Activated CD4-positive, alpha-beta T cell treated with anti-CD3 and anti-CD28 coated beads, Interleukin-2, Interleukin-4, amounts not matched to agents 100 ng/mL and 50 ng/mL, durations not matched to agents 16 hours and 8 hours (primary cell): ENCODE measurements around the gene LYSMD4.

Experiments used
- DNase-seq: peaks from one replicate; pipeline ENCODE4 v3.0.0-alpha.2; 2020; ENCODE audit warnings: low spot score

Gene LYSMD4

DNA sequence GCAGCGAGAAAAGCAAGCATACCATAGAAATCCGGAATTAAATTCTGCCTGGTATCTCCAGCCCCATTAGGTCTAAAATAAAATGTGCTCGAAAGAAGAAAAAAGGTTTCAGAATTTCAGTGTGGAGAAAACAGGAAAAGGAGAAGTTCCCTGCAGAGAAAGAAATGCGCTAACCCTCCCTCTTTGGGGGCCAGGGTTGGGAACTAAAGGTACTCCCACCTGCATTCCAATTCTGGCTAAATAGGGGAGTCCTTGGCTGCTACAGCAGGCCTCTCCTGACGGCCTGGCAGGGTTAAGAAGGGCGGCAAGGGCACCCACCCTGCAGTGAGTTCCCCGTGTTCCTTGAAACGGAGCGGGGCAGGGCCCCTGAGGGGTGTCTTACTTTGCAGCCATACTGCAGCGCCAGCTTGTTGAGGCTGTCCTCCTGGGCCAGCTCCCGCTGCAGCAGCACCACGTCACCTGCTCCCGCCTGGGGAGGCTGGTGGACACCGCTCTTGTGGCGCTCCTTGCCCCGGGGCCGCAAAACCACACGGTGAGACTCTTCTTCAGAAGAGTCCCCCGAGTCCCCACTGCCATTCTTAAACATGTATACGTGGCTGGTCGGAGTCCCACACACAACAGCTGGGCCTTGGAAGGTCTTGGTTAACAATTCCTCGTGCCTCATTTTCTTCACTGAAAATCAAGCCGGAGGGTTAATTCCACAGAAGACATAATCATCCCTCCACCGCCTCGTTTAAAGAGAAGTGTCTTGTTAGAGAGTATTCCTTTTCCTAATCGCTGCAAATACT lies 1.7 kb downstream of the LYSMD4 start:
- no peak for DNase-seq

DNA sequence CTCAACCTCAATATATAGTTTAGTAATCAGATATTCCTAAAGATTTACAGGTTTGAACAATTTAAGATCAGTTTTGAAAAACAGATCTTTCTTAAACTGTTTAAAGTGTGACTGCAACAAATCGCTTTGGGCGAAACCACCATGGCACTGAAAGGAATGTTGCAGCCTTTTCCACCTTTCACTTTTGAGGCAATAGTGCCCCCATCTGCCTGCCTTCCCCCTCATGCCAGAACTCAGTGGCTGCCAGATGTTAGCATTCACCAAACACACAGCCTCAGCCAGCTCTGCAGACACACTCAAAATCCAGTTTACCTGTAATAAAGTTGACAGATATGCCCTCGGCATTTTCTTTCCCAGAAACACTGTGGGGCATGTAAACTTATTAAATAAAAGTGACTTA lies 3.3 kb downstream of the LYSMD4 start:
- no peak for DNase-seq

DNA sequence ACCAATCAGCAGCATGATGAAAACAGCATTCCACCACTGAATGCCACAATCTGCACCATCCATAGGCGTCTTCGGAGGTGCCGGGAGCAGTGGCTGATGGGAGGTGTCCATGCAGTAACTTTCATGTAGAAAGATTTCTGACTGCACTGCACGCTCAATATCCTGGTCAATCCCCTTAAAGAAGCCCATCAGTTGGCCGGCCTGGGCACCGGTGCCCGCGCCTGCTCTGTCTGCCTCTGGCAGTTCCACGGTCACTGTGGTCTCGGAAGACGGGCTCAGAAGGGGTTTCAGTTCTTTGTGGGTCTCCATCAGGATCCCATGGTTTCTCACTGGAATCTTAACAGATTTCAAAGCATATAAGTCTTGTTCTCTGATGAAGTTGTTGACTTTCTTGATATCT lies 3.9 kb downstream of the LYSMD4 start:
- no peak for DNase-seq

DNA sequence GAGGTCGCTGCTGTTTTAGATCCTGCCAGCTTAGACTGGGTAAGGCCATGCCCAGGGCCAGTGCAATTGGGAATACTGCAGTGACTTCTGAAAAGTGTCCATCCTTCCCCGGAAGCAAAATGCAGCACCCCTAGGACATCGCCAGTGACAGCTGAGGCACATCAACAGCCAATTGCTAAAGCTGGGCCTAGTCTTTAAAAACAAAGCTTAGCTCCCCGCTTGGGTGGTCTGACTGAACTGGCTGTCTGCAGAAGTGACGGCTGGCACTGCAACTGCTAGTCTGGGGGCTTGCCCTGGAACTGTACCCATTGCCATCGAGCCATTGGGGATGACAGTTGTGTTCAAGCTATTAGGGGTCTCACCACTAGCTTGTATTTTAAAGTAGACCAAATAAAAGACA lies 4.3 kb downstream of the LYSMD4 start:
- no peak for DNase-seq

DNA sequence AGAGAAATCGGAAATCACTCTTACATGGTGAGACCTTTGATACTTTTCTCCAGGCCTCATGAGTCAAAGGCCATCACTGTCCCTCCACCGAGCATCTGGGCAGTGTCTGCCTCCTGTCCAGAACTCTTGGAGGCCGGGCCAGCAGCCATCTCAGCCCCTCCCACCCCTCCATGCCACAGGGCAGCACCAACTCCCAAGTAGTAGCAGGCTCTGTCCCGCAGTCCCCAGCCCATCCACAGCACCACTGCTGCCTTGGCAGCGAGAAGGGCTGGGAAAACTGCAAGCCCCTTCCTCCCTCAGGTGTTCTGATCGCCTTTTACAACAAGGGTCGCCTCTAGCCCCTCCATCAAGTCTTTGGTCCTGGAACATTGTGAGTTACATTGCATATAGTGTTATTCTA lies 5.5 kb downstream of the LYSMD4 start:
- no peak for DNase-seq

DNA sequence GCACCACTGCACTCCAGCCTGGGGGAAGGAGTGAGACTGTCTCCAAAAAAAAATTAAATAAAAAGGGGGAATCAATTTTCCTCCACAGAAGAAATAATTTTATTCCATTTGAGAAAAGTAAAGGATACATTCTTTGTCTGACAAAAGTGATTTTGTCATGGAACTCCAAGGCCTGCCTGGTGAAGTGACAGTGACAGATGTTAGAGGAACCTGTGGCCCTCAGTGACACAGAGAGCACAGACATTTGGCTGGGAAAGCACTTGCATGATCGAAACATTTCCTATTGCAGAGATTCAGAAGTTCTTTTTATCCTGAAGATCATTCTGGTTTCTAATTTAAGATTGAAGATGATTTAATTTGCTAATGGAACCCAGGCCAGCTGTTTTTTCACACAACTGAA lies 5.9 kb downstream of the LYSMD4 start:
- no peak for DNase-seq

DNA sequence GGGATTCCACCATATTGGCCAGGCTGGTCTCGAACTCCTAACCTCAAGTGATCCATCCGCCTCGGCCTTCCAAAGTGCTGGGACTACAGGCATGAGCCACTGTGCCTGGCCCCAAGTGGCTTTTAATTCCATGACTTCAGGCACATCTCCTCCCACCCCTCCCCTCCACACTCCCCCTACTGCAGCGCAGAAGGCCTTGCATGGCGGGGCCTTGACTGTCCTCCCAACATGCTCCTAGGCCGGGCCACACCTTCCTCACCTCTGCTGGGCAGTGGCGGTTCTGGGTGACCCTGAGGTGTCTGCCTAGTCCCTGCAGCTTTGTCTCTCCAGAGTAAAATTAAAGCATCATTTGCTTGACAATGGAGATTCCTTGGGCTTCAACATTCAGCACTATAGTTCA lies 6.9 kb downstream of the LYSMD4 start:
- DNase-seq = no peak

DNA sequence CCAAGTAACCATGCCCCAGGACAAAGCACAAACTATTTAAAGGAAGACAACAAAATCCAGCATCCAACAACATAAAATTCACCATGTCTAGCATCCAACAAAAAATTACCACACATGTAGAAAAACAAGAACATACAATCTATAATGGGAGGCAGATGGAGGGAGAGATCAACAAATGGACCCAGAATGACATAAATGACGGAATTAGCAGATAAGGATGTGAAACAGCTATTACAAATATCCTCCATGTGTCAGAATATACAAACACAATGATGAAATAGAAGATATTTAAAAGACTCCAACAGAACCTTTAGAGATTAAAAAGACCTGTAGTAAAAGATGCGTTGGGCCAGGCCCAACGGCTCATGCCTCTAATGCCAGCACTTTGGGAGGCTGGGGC lies 10.8 kb downstream of the LYSMD4 start:
- no peak for DNase-seq

DNA sequence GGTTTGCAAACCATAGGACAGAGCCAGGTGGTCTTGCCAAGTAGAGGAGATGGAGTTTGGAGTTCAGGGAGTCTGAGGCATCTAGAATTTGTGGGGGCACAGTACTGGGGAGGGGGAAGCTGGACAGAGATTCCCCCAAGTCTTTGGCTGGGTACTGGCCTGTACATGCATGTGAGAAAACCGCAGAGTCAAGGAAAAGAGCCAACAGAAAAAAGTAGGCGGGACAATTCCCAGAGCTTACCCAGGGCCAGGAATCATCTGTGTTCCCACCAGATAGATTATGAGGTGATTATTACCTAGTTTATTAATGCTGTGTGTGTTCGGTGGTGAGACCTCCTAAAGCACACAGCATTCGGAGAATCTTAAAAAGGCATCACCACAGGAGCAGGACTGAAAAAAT lies 11.3 kb downstream of the LYSMD4 start:
- DNase-seq = no peak

DNA sequence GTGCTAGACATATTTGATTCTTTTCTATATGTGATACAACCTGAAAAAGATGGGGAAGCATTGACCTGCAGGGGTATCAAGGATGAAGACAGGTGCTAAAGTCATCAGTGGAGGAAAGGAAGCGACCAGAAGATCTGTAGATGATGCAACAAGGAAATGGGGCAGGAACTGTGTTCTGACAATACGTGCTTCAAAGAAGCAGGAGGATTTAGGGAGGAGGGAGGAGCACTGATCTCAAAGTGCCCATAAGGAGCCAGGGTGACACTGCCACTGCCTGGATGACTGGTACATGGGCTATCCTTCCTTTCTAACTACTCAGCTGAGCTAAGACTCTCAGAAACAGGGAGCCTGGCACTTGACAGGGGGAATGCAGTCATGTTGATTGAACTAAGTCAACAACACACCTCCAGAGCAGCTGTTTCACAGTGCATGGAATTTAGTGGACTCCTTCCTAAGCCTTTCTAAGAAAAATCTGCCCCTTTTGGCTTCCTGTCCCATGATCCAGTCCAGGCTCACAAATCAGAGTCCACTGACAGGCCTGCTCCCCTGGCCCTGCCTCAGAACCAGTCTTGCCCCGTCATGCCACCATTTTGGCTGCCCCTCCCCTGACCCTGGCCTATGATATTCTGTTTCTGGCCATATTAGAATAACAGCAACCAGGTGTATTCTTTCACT lies 12.0 kb downstream of the LYSMD4 start:
- no peak for DNase-seq

DNA sequence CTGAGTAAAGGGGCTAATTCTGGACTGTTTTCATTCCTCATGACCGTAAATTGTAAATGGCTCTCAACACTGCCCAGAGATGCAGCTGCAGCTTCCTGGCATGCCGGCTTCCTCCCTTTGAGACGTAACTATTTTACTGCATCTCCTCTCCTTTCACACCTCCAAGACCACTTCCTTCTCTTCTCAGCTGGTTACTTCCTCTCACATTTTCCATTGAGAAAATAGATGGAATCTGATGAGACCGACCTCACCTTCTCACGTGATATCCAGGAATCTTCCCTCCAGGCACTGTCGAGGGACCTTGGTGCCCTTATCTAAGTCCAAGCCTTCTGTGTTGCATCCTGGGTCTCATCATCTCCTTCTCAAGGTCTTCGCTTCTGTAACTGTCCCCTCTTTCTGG lies 12.7 kb downstream of the LYSMD4 start:
- DNase-seq = peak; percentile 30

DNA sequence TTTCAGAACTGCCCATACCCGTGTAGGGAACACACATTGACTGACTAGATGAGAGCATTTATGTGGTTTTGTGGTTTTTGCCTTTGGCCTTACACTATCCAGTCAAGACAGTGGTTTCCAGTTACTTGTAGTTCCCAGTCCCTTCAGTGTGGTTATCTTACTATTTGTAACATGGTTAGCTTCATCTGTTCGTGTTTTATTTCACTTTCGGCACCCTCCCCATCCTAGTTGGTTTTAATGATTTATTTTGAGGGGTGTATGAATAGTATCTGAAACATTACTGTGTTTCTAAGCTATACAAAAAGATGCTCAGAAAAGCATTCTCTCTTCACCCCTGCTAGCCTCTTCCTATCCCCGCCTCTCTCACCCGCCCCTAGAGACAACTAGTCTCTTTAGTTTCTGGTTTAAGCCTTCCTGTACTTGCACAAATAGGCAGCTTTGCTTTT lies 14.1 kb downstream of the LYSMD4 start:
- DNase-seq = peak; percentile 33

DNA sequence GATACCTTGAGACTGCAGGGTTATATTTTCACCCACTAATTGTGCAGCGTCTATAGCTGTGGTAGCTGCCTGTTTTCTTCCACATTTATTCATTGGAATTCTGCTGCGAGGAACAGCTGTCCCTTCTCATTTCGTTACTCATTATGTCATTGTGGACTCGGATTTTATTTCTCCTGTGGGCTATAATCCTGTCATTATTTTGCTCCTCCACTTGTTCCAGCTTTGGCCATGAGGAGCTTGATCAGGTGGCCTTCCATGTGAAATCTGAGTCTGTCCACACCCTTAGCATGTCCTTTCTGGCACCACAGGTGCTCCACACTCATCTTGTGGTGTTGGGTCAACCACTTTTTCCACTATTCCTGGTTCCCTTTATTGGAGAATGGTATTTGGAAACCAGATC lies 14.8 kb downstream of the LYSMD4 start:
- DNase-seq = no peak

DNA sequence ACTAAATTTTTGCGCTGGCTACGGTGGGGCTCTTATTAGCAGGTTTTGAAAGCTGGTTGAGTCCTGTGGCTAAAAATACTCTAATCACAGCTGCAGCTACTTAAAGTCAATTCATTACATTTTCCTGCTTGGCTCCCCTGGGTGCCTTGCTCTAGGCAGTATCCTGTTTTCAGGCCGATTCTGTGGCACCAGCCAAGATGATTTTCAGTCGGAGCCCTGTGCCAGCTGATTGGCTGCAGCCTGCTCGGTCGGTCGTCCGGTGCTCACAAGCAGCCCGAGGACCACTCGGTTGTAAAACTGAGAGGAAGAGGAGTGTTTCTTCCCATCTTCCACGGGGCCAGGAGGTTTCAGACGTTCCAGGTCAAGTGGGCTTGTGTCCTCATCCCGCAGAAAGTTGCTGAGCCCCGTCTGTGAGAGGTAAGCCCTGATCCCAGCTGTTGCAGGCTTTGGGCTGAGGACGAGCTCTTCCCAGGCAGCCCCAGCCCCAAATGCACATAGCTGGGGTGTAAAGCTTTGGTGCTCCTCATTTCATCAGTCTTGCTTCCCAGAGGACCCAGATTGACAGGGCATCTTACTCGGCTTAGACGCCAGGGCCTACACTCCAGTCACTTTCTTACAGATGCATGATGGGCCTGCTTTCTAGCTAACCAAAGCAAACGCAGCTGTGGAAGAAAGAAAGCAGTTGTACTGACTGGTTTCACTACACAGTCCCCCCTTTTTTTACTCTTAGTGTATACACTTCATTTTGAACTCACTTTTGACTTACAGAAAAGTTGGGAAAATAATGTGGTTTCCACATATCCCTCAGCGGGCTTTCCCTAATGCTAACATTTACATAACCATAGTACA lies 15.9 kb downstream of the LYSMD4 start:
- no peak for DNase-seq

DNA sequence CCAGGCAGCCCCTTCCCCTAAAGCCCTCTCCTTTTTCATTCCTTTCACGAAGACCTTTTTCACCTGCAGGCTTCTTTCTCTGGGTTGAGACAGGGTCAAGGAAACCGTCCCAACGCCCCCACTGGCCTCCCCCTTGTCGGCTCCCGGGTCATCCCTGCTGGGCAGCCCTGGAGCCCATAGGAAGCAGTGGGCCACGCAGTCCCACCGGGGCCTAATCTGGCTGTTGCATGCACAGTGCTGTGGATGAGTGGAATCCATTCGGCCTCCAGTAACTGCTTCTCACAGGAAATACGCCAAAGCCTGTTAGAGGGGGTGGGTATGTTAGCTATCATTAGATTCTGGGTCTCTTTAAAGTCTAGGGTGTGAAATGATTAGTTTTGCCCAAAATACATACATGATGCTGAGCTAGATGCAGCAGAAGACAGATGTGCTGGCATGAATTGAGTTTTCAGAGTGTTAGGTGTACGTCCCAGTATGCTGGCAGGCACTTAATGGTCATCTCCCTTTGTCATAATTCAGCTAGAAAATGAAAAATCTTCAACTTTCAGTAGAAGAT lies 16.6 kb downstream of the LYSMD4 start:
- no peak for DNase-seq

DNA sequence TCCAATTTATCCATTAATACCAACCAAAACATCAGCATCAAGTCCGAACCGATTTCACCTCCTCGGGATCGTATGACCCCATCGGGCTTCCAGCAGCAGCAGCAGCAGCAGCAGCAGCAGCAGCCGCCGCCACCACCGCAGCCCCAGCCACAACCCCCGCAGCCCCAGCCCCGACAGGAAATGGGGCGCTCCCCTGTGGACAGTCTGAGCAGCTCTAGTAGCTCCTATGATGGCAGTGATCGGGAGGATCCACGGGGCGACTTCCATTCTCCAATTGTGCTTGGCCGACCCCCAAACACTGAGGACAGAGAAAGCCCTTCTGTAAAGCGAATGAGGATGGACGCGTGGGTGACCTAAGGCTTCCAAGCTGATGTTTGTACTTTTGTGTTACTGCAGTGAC lies 20.8 kb downstream of the LYSMD4 start:
- no peak for DNase-seq

DNA sequence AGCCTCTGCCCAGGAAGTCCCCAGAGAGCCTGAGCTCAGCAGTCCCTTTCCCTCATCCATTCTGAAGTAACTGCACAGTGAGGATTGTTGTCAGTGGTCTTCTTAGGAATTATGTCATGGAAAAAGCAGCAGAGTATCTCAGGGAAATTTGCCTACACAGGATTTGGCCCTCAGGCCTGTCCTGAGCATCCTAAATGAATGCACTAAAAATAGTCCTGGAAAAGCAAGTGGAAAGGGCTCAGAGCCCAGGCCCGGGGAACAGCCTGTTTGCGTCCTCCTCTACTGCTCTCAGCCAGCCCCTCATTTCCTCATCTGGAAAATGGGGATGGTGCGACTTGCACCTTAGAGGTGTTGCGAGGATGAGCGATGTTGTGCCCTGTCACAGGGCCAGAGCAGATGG lies 21.6 kb downstream of the LYSMD4 start:
- no peak for DNase-seq

DNA sequence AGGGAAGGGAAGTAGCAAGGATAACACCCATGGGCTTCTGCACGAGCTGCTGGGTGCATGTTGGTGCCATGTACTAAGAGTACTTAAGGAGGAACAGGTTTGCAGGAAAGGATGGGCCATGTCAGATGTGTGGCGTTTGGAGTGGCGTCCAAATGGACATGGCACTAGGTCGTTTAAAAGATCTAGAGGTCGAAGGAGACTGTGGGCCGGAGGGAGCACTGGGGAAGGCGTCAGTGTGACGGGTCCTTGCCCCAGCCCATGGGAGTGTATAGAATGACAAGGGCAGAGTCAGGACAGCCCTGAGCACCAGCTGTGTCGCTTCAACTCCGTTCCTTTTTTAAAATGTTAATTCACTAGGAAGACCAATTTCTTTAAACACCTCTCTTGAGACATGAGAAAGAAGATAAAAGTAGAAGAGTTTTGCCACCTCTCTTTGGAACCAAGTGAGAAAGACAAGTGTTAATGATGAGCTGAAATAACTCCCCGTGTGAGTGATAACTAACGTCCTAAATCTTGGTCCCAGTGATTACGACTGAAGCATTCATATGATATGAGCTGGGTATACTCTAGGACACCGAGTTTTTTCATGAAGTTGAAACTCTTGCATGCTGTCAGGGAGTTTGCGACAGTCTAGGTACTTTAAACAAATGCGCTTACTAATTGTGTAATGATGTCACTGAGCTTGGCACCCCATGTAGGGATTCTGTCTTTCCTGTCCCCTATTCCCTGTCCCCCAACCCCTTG lies 23.8 kb downstream of the LYSMD4 start:
- DNase-seq = no peak

DNA sequence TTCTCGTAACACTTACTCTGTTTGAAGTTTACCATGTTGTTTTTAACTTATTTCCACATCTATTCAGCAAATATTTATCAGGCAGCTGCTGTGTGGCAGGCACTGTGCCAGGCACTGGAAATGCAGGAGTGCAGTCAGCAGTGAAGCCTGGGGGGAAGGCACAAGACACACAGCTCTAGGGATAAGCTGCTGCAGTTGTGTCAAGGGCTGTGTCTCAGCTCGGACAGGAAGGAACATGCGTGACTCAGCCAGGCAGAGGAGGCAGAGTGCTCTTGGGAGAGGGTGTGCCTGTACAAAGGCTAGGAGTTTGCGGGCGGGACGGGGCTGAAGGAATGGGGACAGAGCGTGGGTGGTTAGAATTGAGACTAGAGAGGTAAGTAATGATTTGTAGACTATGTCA lies 24.7 kb downstream of the LYSMD4 start:
- DNase-seq = no peak

DNA sequence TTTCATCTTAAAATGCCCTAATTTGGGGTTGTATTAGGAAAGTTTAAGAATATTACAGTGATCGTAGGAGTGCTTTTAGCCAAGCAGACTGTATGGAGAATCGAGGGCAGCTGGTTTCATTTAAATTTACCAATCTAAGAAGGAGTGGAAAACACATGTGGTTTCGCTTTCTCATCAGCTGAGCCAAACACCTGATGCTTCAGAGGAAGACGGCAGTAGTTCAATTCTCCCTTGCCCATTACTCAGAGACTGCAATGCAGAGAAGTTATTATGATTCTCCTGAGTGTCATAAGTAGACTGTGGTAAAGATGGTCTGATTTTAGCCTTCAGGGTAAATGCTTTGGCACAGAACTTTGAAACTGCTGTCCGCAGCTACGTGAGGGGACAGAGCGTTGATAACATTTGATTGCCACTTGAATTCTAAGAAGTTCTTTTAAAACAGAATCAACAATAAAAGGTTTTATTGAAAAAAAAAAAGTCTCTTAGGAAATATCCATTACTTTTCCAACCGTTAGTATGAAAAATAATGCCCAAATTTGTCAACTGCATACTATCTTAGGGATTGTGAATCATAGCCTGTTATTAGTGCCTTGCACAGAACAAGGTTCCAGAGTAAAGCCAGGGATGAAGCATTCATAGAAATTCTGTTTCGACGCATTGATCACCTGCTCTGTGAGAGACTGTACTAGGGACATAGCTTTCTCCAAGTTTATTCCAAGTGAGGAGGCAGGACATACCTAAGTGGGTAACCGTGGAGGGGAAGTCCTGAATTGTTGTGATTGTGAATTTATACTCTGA lies 25.6 kb downstream of the LYSMD4 start:
- peak; percentile 58 for DNase-seq
